ENCODE results near the gene TREX2. TPM values are rescaled to one million over a fixed set of nuclear protein-coding genes. Genes with fewer than 3 reads are reported as not detected.

Gene TREX2
- total and polyA plus RNA-seq, 2 donors from 2014 or later = 0.67 to 1.4 TPM

- Histone ChIP-seq H3K4me1 (ENCODE audit: control insufficient read depth in 2 of 3, insufficient read depth in 2 of 3, low read depth in 1 of 3, low read length in 3 of 3) (peaks cover 0 to 7% (median 0%) of the 10 kb centered on the region in 3 donors), H3K9ac (ENCODE audit: low read length in 3 of 3) (peak within 1 kb of the TSS in 1 of 3 donors; percentile 34), H3K4me3 (ENCODE audit: low read length in 3 of 3) (peak within 1 kb of the TSS in 1 of 3 donors; percentile 32), H3K9me3 (ENCODE audit: control insufficient read depth in 2 of 3, insufficient read depth in 1 of 3, low read length in 3 of 3) (no peaks in the 10 kb centered on the region), H3K36me3 (ENCODE audit: control insufficient read depth in 2 of 3, insufficient read depth in 3 of 3, low read length in 3 of 3) (no peaks in the 10 kb centered on the region), H3K27me3 (ENCODE audit: control insufficient read depth, insufficient read depth, low read length) (no peaks in the 10 kb centered on the region), H3K27ac (ENCODE audit: low read depth in 2 of 2, low read length in 2 of 2) (no peak within 1 kb of the TSS)
- no peak for DNase-seq
- FAIRE-seq = no peak
- TF ChIP-seq CTCF (IDR thresholded peaks at IDR 0.05; ENCODE audit: borderline replicate concordance, extremely low read depth, insufficient read depth) = no peak
- intact Hi-C loops (cut with DNase I) = no loop called here
Observed at GRCh38 chrX:153411255-153411987, 34.4 kb downstream of the TREX2 start, which contains the start of gene ZFP92. TSS of gene ZFP92 (plus strand) at chrX:153411472. CDS start at chrX:153418323, 6,851 bp downstream.

- TF ChIP-seq CTCF (IDR thresholded peaks at IDR 0.05; ENCODE audit: borderline replicate concordance, extremely low read depth, insufficient read depth) = no peak
- no peak for DNase-seq
- Histone ChIP-seq H3K27ac (ENCODE audit: low read depth in 2 of 2, low read length in 2 of 2) (no peak overlapping the region), H3K4me1 (ENCODE audit: control insufficient read depth in 2 of 3, insufficient read depth in 2 of 3, low read depth in 1 of 3, low read length in 3 of 3) (peaks cover 0 to 7% (median 0%) of the 10 kb centered on the region in 3 donors), H3K9me3 (ENCODE audit: control insufficient read depth in 2 of 3, insufficient read depth in 1 of 3, low read length in 3 of 3) (no peaks in the 10 kb centered on the region), H3K27me3 (ENCODE audit: control insufficient read depth, insufficient read depth, low read length) (no peaks in the 10 kb centered on the region), H3K9ac (ENCODE audit: low read length in 3 of 3) (no peak overlapping the region), H3K36me3 (ENCODE audit: control insufficient read depth in 2 of 3, insufficient read depth in 3 of 3, low read length in 3 of 3) (no peaks in the 10 kb centered on the region), H3K4me3 (ENCODE audit: low read length in 3 of 3) (no peak overlapping the region)
- intact Hi-C loops (cut with DNase I) = no loop called here
- FAIRE-seq = no peak
Observed at GRCh38 chrX:153410888-153411254, 35.0 kb downstream of the TREX2 start.

- no peak for FAIRE-seq
- Histone ChIP-seq H3K4me3 (ENCODE audit: low read length in 3 of 3) (no peak overlapping the region), H3K27me3 (ENCODE audit: control insufficient read depth, insufficient read depth, low read length) (no peaks in the 10 kb centered on the region), H3K36me3 (ENCODE audit: control insufficient read depth in 2 of 3, insufficient read depth in 3 of 3, low read length in 3 of 3) (no peaks in the 10 kb centered on the region), H3K27ac (ENCODE audit: low read depth in 2 of 2, low read length in 2 of 2) (no peak overlapping the region), H3K4me1 (ENCODE audit: control insufficient read depth in 2 of 3, insufficient read depth in 2 of 3, low read depth in 1 of 3, low read length in 3 of 3) (peaks cover 0 to 7% (median 0%) of the 10 kb centered on the region in 3 donors), H3K9ac (ENCODE audit: low read length in 3 of 3) (no peak overlapping the region), H3K9me3 (ENCODE audit: control insufficient read depth in 2 of 3, insufficient read depth in 1 of 3, low read length in 3 of 3) (no peaks in the 10 kb centered on the region)
- DNase-seq = no peak
- TF ChIP-seq CTCF (IDR thresholded peaks at IDR 0.05; ENCODE audit: borderline replicate concordance, extremely low read depth, insufficient read depth) = no peak
- intact Hi-C loops (cut with DNase I) = no loop called here
Observed at GRCh38 chrX:153410373-153410772, 35.5 kb downstream of the TREX2 start.

Data from kidney (tissue), 14 donors.